T-helper 1 cell treated with Interleukin-12 subunit alpha and Interleukin-12 subunit beta and Interleukin-4 antibody, amounts not matched to agents 30 μg/mL and 1 μg/mL, for 36 hours (primary cell): Measurements from ENCODE around the gene NF1.
"Not testable (repeated sequence)": the region's sequence is repeated elsewhere in the genome, so short reads cannot be mapped to it uniquely, and the experiment has no call there.

Source experiments
- H3K27ac Mint-ChIP-seq: one replicate; pipeline ENCODE4 v1.8.0; 2021; ENCODE audit warnings: mild to moderate bottlenecking, mixed read lengths
- H3K27me3 Mint-ChIP-seq: one replicate; pipeline ENCODE4 v1.8.0; 2021; ENCODE audit warnings: low read depth, mixed read lengths
- H3K36me3 Mint-ChIP-seq: one replicate; pipeline ENCODE4 v1.8.0; 2021; ENCODE audit warnings: low read depth, mixed read lengths
- H3K4me1 Mint-ChIP-seq: one replicate; pipeline ENCODE4 v1.8.0; 2021; ENCODE audit warnings: low read depth, mixed read lengths
- H3K4me3 Mint-ChIP-seq: one replicate; pipeline ENCODE4 v1.8.0; 2021; ENCODE audit warnings: mild to moderate bottlenecking, moderate library complexity, mixed read lengths
- H3K9me3 Mint-ChIP-seq: one replicate; pipeline ENCODE4 v1.8.0; 2021; ENCODE audit warnings: mixed read lengths

Gene NF1

GRCh38 chr17:31251970-31252328 lies 157.2 kb downstream of the NF1 start:
- Mint-ChIP-seq H3K4me1 (peaks cover 2% of the 10 kb centered on the region), H3K4me3 (no peak overlapping the region), H3K27ac (no peak overlapping the region), H3K27me3 (no peaks in the 10 kb centered on the region), H3K36me3 (no peaks in the 10 kb centered on the region), H3K9me3 (no peaks in the 10 kb centered on the region)

GRCh38 chr17:31252741-31253140 lies 158.0 kb downstream of the NF1 start:
- no peaks in the 10 kb centered on the region for H3K36me3 Mint-ChIP-seq
- H3K27ac Mint-ChIP-seq, result no peak overlapping the region
- no peaks in the 10 kb centered on the region for H3K27me3 Mint-ChIP-seq
- H3K4me3 Mint-ChIP-seq, result no peak overlapping the region
- no peaks in the 10 kb centered on the region for H3K9me3 Mint-ChIP-seq
- peaks cover 2% of the 10 kb centered on the region for H3K4me1 Mint-ChIP-seq

- H3K4me3 Mint-ChIP-seq, result no peak overlapping the region
- H3K4me1 Mint-ChIP-seq, result peaks cover 2% of the 10 kb centered on the region
- no peak overlapping the region for H3K27ac Mint-ChIP-seq
- H3K9me3 Mint-ChIP-seq, result no peaks in the 10 kb centered on the region
- no peaks in the 10 kb centered on the region for H3K36me3 Mint-ChIP-seq
- no peaks in the 10 kb centered on the region for H3K27me3 Mint-ChIP-seq
Measured at GRCh38 chr17:31254654-31255053, 159.9 kb downstream of the NF1 start.

GRCh38 chr17:31256936-31257335 lies 162.2 kb downstream of the NF1 start:
- Mint-ChIP-seq H3K27me3 (no peaks in the 10 kb centered on the region), H3K4me3 (no peak overlapping the region), H3K9me3 (no peaks in the 10 kb centered on the region)

GRCh38 chr17:31260151-31260550 lies 165.4 kb downstream of the NF1 start:
- Mint-ChIP-seq H3K9me3 (no peaks in the 10 kb centered on the region), H3K4me1 (no peaks in the 10 kb centered on the region), H3K36me3 (peaks cover 3% of the 10 kb centered on the region), H3K27ac (no peak overlapping the region), H3K27me3 (no peaks in the 10 kb centered on the region), H3K4me3 (no peak overlapping the region)

More at GRCh38 chr17:31256936-31257335, 162.2 kb downstream of the NF1 start:
- H3K36me3 Mint-ChIP-seq, result peaks cover 3% of the 10 kb centered on the region
- H3K4me1 Mint-ChIP-seq, result no peaks in the 10 kb centered on the region
- no peak overlapping the region for H3K27ac Mint-ChIP-seq

- no peaks in the 10 kb centered on the region for H3K4me1 Mint-ChIP-seq
- no peak overlapping the region for H3K27ac Mint-ChIP-seq
- no peaks in the 10 kb centered on the region for H3K27me3 Mint-ChIP-seq
- H3K36me3 Mint-ChIP-seq, result peaks cover 8% of the 10 kb centered on the region
- no peak overlapping the region for H3K4me3 Mint-ChIP-seq
- no peaks in the 10 kb centered on the region for H3K9me3 Mint-ChIP-seq
Measured at GRCh38 chr17:31261601-31262000, 166.8 kb downstream of the NF1 start.

GRCh38 chr17:31262923-31263322 lies 168.1 kb downstream of the NF1 start:
- not testable (repeated sequence) for H3K9me3 Mint-ChIP-seq, H3K4me3 Mint-ChIP-seq, H3K36me3 Mint-ChIP-seq, H3K4me1 Mint-ChIP-seq, H3K27me3 Mint-ChIP-seq, H3K27ac Mint-ChIP-seq

- no peaks in the 10 kb centered on the region for H3K4me1 Mint-ChIP-seq
- H3K36me3 Mint-ChIP-seq, result peaks cover 7% of the 10 kb centered on the region
- no peaks in the 10 kb centered on the region for H3K27me3 Mint-ChIP-seq
- H3K4me3 Mint-ChIP-seq, result no peak overlapping the region
- H3K27ac Mint-ChIP-seq, result no peak overlapping the region
- H3K9me3 Mint-ChIP-seq, result no peaks in the 10 kb centered on the region
Measured at GRCh38 chr17:31266042-31266441, 171.3 kb downstream of the NF1 start.

GRCh38 chr17:31269036-31269577 lies 174.3 kb downstream of the NF1 start:
- peaks cover 15% of the 10 kb centered on the region for H3K36me3 Mint-ChIP-seq
- no peak overlapping the region for H3K4me3 Mint-ChIP-seq

GRCh38 chr17:31269578-31269983 lies 174.8 kb downstream of the NF1 start:
- Mint-ChIP-seq H3K27me3 (no peaks in the 10 kb centered on the region), H3K4me3 (no peak overlapping the region), H3K4me1 (peaks cover 1% of the 10 kb centered on the region), H3K9me3 (no peaks in the 10 kb centered on the region), H3K27ac (no peak overlapping the region), H3K36me3 (peaks cover 15% of the 10 kb centered on the region)

More at GRCh38 chr17:31269036-31269577, 174.3 kb downstream of the NF1 start:
- no peaks in the 10 kb centered on the region for H3K4me1 Mint-ChIP-seq
- no peaks in the 10 kb centered on the region for H3K27me3 Mint-ChIP-seq
- H3K27ac Mint-ChIP-seq, result no peak overlapping the region
- no peaks in the 10 kb centered on the region for H3K9me3 Mint-ChIP-seq

GRCh38 chr17:31272236-31272635 lies 177.5 kb downstream of the NF1 start:
- no peaks in the 10 kb centered on the region for H3K9me3 Mint-ChIP-seq
- peaks cover 13% of the 10 kb centered on the region for H3K36me3 Mint-ChIP-seq
- H3K4me1 Mint-ChIP-seq, result peaks cover 1% of the 10 kb centered on the region
- no peak overlapping the region for H3K4me3 Mint-ChIP-seq
- no peak overlapping the region for H3K27ac Mint-ChIP-seq
- no peaks in the 10 kb centered on the region for H3K27me3 Mint-ChIP-seq

GRCh38 chr17:31272803-31273202 lies 178.0 kb downstream of the NF1 start:
- Mint-ChIP-seq H3K4me3 (no peak overlapping the region), H3K4me1 (peaks cover 1% of the 10 kb centered on the region), H3K27ac (no peak overlapping the region), H3K36me3 (peaks cover 13% of the 10 kb centered on the region), H3K9me3 (no peaks in the 10 kb centered on the region), H3K27me3 (no peaks in the 10 kb centered on the region)

GRCh38 chr17:31273516-31273915 lies 178.7 kb downstream of the NF1 start:
- H3K27me3 Mint-ChIP-seq, result no peaks in the 10 kb centered on the region
- no peak overlapping the region for H3K4me3 Mint-ChIP-seq
- H3K9me3 Mint-ChIP-seq, result no peaks in the 10 kb centered on the region
- no peak overlapping the region for H3K27ac Mint-ChIP-seq
- H3K4me1 Mint-ChIP-seq, result peaks cover 1% of the 10 kb centered on the region
- H3K36me3 Mint-ChIP-seq, result peaks cover 13% of the 10 kb centered on the region

GRCh38 chr17:31274252-31274651 lies 179.5 kb downstream of the NF1 start:
- no peak overlapping the region for H3K27ac Mint-ChIP-seq

GRCh38 chr17:31275116-31275515 lies 180.3 kb downstream of the NF1 start:
- no peak overlapping the region for H3K4me3 Mint-ChIP-seq
- H3K4me1 Mint-ChIP-seq, result peaks cover 1% of the 10 kb centered on the region
- H3K27me3 Mint-ChIP-seq, result no peaks in the 10 kb centered on the region
- peaks cover 13% of the 10 kb centered on the region for H3K36me3 Mint-ChIP-seq
- no peak overlapping the region for H3K27ac Mint-ChIP-seq
- H3K9me3 Mint-ChIP-seq, result no peaks in the 10 kb centered on the region

More at GRCh38 chr17:31274252-31274651, 179.5 kb downstream of the NF1 start:
- Mint-ChIP-seq H3K4me1 (peaks cover 1% of the 10 kb centered on the region), H3K9me3 (no peaks in the 10 kb centered on the region), H3K36me3 (peaks cover 11% of the 10 kb centered on the region), H3K4me3 (no peak overlapping the region), H3K27me3 (no peaks in the 10 kb centered on the region)

GRCh38 chr17:31279401-31279800 lies 184.6 kb downstream of the NF1 start:
- H3K4me3 Mint-ChIP-seq, result no peak overlapping the region
- H3K9me3 Mint-ChIP-seq, result no peaks in the 10 kb centered on the region
- H3K36me3 Mint-ChIP-seq, result peaks cover 5% of the 10 kb centered on the region
- no peaks in the 10 kb centered on the region for H3K27me3 Mint-ChIP-seq
- peak overlapping the region; percentile 20 for H3K27ac Mint-ChIP-seq
- no peaks in the 10 kb centered on the region for H3K4me1 Mint-ChIP-seq
